Subcutaneous abdominal adipose tissue (tissue), 5 donors: ENCODE measurements around the gene SYNPO2.

Source experiments
- H3K27ac ChIP-seq: one replicate; pipeline ENCODE4 v1.7.0; 2013; ENCODE audit warnings: low read depth, mild to moderate bottlenecking, inconsistent platforms, low read length, moderate library complexity
- H3K27me3 ChIP-seq, 5 donors: one replicate each; pipeline ENCODE4 v1.7.0; 2013; ENCODE audit warnings: low read length in 5 of 5, inconsistent platforms in 1 of 5; ENCODE audit not compliant: control insufficient read depth in 5 of 5, insufficient read depth in 4 of 5
- H3K36me3 ChIP-seq, 5 donors: one replicate each; pipeline ENCODE4 v1.7.0; 2013; ENCODE audit warnings: low read length in 5 of 5; ENCODE audit not compliant: control insufficient read depth in 5 of 5, insufficient read depth in 5 of 5
- H3K4me1 ChIP-seq, 5 donors: one replicate each; pipeline ENCODE4 v1.7.0; 2013; ENCODE audit warnings: low read length in 5 of 5, mild to moderate bottlenecking in 3 of 5, moderate library complexity in 1 of 5; ENCODE audit not compliant: control insufficient read depth in 5 of 5, insufficient read depth in 5 of 5
- H3K4me3 ChIP-seq, 5 donors: one replicate each; pipeline ENCODE4 v1.7.0; 2013; ENCODE audit warnings: low read length in 5 of 5, low read depth in 1 of 5
- H3K9ac ChIP-seq, 5 donors: one replicate each; pipeline ENCODE4 v1.7.0; 2013; ENCODE audit warnings: low read length in 5 of 5, mild to moderate bottlenecking in 4 of 5, moderate library complexity in 3 of 5
- H3K9me3 ChIP-seq, 5 donors: one replicate each; pipeline ENCODE4 v1.7.0; 2013; ENCODE audit warnings: low read length in 5 of 5; ENCODE audit not compliant: control insufficient read depth in 5 of 5
- donor health status: healthy.
- donor health status: healthy.
- donor health status: healthy.
- donor health status: healthy.
- donor health status: healthy.

The SYNPO2 gene

GRCh38 chr4:118941799-118942198 is 53.1 kb downstream of the SYNPO2 start:
- H3K9me3 ChIP-seq: no peaks in the 10 kb centered on the region
- H3K4me1 ChIP-seq: peaks cover 0 to 5% (median 4%) of the 10 kb centered on the region in 5 donors
- no peak overlapping the region for H3K9ac ChIP-seq
- no peaks in the 10 kb centered on the region for H3K27me3 ChIP-seq
- H3K4me3 ChIP-seq: no peak overlapping the region
- no peaks in the 10 kb centered on the region for H3K36me3 ChIP-seq
- no peak overlapping the region for H3K27ac ChIP-seq

- peaks cover 0 to 5% (median 4%) of the 10 kb centered on the region in 5 donors for H3K4me1 ChIP-seq
- no peak overlapping the region for H3K4me3 ChIP-seq
- H3K27ac ChIP-seq: no peak overlapping the region
- H3K9ac ChIP-seq: no peak overlapping the region
- H3K36me3 ChIP-seq: no peaks in the 10 kb centered on the region
- no peaks in the 10 kb centered on the region for H3K27me3 ChIP-seq
- no peaks in the 10 kb centered on the region for H3K9me3 ChIP-seq
Observed at GRCh38 chr4:118942465-118942864, 53.8 kb downstream of the SYNPO2 start.

GRCh38 chr4:118947095-118947494 is 58.4 kb downstream of the SYNPO2 start:
- H3K27ac ChIP-seq: no peak overlapping the region
- H3K4me3 ChIP-seq: no peak overlapping the region
- H3K9me3 ChIP-seq: no peaks in the 10 kb centered on the region
- no peaks in the 10 kb centered on the region for H3K4me1 ChIP-seq
- no peaks in the 10 kb centered on the region for H3K36me3 ChIP-seq
- no peaks in the 10 kb centered on the region for H3K27me3 ChIP-seq
- H3K9ac ChIP-seq: no peak overlapping the region

- no peaks in the 10 kb centered on the region for H3K4me1 ChIP-seq
- H3K27me3 ChIP-seq: no peaks in the 10 kb centered on the region
- no peaks in the 10 kb centered on the region for H3K9me3 ChIP-seq
- H3K4me3 ChIP-seq: no peak overlapping the region
- no peaks in the 10 kb centered on the region for H3K36me3 ChIP-seq
- no peak overlapping the region for H3K27ac ChIP-seq
- H3K9ac ChIP-seq: no peak overlapping the region
Observed at GRCh38 chr4:118948545-118949144, 60.0 kb downstream of the SYNPO2 start.

- H3K9me3 ChIP-seq: no peaks in the 10 kb centered on the region
- H3K27ac ChIP-seq: no peak overlapping the region
- no peak overlapping the region for H3K9ac ChIP-seq
- H3K36me3 ChIP-seq: no peaks in the 10 kb centered on the region
- no peak overlapping the region for H3K4me3 ChIP-seq
- H3K4me1 ChIP-seq: peaks cover 0 to 3% (median 0%) of the 10 kb centered on the region in 5 donors
- no peaks in the 10 kb centered on the region for H3K27me3 ChIP-seq
Observed at GRCh38 chr4:118950224-118950623, 61.6 kb downstream of the SYNPO2 start.

- no peak overlapping the region for H3K4me3 ChIP-seq
- no peaks in the 10 kb centered on the region for H3K9me3 ChIP-seq
- H3K36me3 ChIP-seq: no peaks in the 10 kb centered on the region
- no peak overlapping the region for H3K9ac ChIP-seq
- no peak overlapping the region for H3K27ac ChIP-seq
- H3K27me3 ChIP-seq: no peaks in the 10 kb centered on the region
- H3K4me1 ChIP-seq: peaks cover 0 to 8% (median 0%) of the 10 kb centered on the region in 5 donors
Observed at GRCh38 chr4:118950929-118951570, 62.4 kb downstream of the SYNPO2 start.

GRCh38 chr4:118953276-118953675 is 64.6 kb downstream of the SYNPO2 start:
- no peak overlapping the region for H3K9ac ChIP-seq
- no peaks in the 10 kb centered on the region for H3K36me3 ChIP-seq
- H3K9me3 ChIP-seq: no peaks in the 10 kb centered on the region
- no peak overlapping the region for H3K27ac ChIP-seq
- peaks cover 0 to 13% (median 3%) of the 10 kb centered on the region in 5 donors for H3K4me1 ChIP-seq
- H3K4me3 ChIP-seq: no peak overlapping the region
- no peaks in the 10 kb centered on the region for H3K27me3 ChIP-seq

GRCh38 chr4:118954246-118954645 is 65.6 kb downstream of the SYNPO2 start:
- H3K27ac ChIP-seq: no peak overlapping the region

GRCh38 chr4:118955515-118955914 is 66.9 kb downstream of the SYNPO2 start:
- no peak overlapping the region for H3K4me3 ChIP-seq
- H3K27me3 ChIP-seq: no peaks in the 10 kb centered on the region
- no peaks in the 10 kb centered on the region for H3K9me3 ChIP-seq
- H3K4me1 ChIP-seq: peaks cover 0 to 13% (median 3%) of the 10 kb centered on the region in 5 donors
- no peak overlapping the region for H3K9ac ChIP-seq
- H3K36me3 ChIP-seq: no peaks in the 10 kb centered on the region
- H3K27ac ChIP-seq: no peak overlapping the region

More at GRCh38 chr4:118954246-118954645, 65.6 kb downstream of the SYNPO2 start:
- no peaks in the 10 kb centered on the region for H3K27me3 ChIP-seq
- H3K9ac ChIP-seq: no peak overlapping the region
- no peaks in the 10 kb centered on the region for H3K36me3 ChIP-seq
- H3K4me3 ChIP-seq: no peak overlapping the region
- no peaks in the 10 kb centered on the region for H3K9me3 ChIP-seq
- H3K4me1 ChIP-seq: peaks cover 0 to 13% (median 3%) of the 10 kb centered on the region in 5 donors

GRCh38 chr4:118957722-118958445 is 69.2 kb downstream of the SYNPO2 start:
- Histone ChIP-seq H3K36me3 (no peaks in the 10 kb centered on the region), H3K27ac (no peak overlapping the region), H3K27me3 (no peaks in the 10 kb centered on the region)

More at GRCh38 chr4:118957722-118958445, 69.2 kb downstream of the SYNPO2 start:
- Histone ChIP-seq H3K9ac (no peak overlapping the region), H3K4me3 (no peak overlapping the region), H3K4me1 (peaks cover 0 to 20% (median 6%) of the 10 kb centered on the region in 5 donors), H3K9me3 (no peaks in the 10 kb centered on the region)
